CD14-positive monocyte (primary cell): Measurements from ENCODE around the gene NUP188. TPM values are rescaled to one million over a fixed set of nuclear protein-coding genes. Genes with fewer than 3 reads are reported as not detected.

Source experiments
- DNase-seq, 3 donors: peaks; one replicate each; pipeline ENCODE4 v3.0.0-alpha.2; 2011 to 2022
- H2AFZ ChIP-seq: 2 replicates; pipeline ENCODE4 v1.6.0; 2012; ENCODE audit warnings: mild to moderate bottlenecking, low read depth, low read length, inconsistent platforms; ENCODE audit not compliant: insufficient read depth, poor library complexity, severe bottlenecking
- H3K27ac ChIP-seq, 2 donors: 1 replicate in 1 of 2; 2 replicates in 1 of 2; pipeline ENCODE4 v1.5.1; 2012 to 2013; ENCODE audit warnings: low read length in 2 of 2, control low read depth in 1 of 2, inconsistent platforms in 1 of 2, low read depth in 1 of 2, mild to moderate bottlenecking in 1 of 2
- H3K27me3 ChIP-seq, 2 donors: one replicate each; pipeline versions ENCODE4 v1.6.0 to v1.6.1; 2011 to 2013; ENCODE audit warnings: low read length in 2 of 2; ENCODE audit not compliant: control insufficient read depth in 2 of 2, insufficient read depth in 2 of 2
- H3K36me3 ChIP-seq, 2 donors: replicated peaks in 1 of 2; 1 replicate in 1 of 2; 2 replicates in 1 of 2; pipeline versions ENCODE4 v1.5.1 to v1.6.1; 2012 to 2013; ENCODE audit warnings: low read length in 2 of 2, control low read depth in 1 of 2, inconsistent platforms in 1 of 2, mild to moderate bottlenecking in 1 of 2; ENCODE audit not compliant: insufficient read depth in 2 of 2, control insufficient read depth in 1 of 2
- H3K4me1 ChIP-seq, 2 donors: 1 replicate in 1 of 2; 2 replicates in 1 of 2; pipeline versions ENCODE4 v1.5.1 to v1.6.1; 2012 to 2013; ENCODE audit warnings: low read length in 2 of 2, control low read depth in 1 of 2, inconsistent platforms in 1 of 2, mild to moderate bottlenecking in 1 of 2, moderate library complexity in 1 of 2; ENCODE audit not compliant: insufficient read depth in 2 of 2, control insufficient read depth in 1 of 2
- H3K4me2 ChIP-seq: replicated peaks from 2 replicates; pipeline ENCODE3; 2012; ENCODE audit warnings: low read length, moderate library complexity, mild to moderate bottlenecking; ENCODE audit not compliant: poor library complexity, severe bottlenecking; ENCODE audit errors: extremely low read depth
- H3K4me3 ChIP-seq, 3 experiments: fragments of 200-600 bp in 1 of 3; sonication (generic) in 1 of 3; replicated peaks in 1 of 3; 1 replicate in 2 of 3; 2 replicates in 1 of 3; pipeline ENCODE4 v1.5.1; 2011 to 2013; ENCODE audit warnings: low read length in 3 of 3, mild to moderate bottlenecking in 3 of 3, control low read depth in 2 of 3, low read depth in 2 of 3, inconsistent platforms in 1 of 3, moderate library complexity in 1 of 3
- H3K79me2 ChIP-seq: 2 replicates; pipeline ENCODE4 v1.6.0; 2012; ENCODE audit warnings: mild to moderate bottlenecking, control low read depth, inconsistent platforms, low read length, moderate library complexity; ENCODE audit not compliant: insufficient read depth
- H3K9ac ChIP-seq: 2 replicates; pipeline ENCODE4 v1.6.0; 2017; ENCODE audit warnings: low read length, mild to moderate bottlenecking; ENCODE audit not compliant: insufficient read depth, poor library complexity, severe bottlenecking
- H3K9me3 ChIP-seq, 2 donors: replicated peaks in 1 of 2; 1 replicate in 1 of 2; 2 replicates in 1 of 2; pipeline versions ENCODE4 v1.5.1 to v1.6.1; 2012 to 2013; ENCODE audit warnings: low read length in 2 of 2, control low read depth in 1 of 2; ENCODE audit not compliant: control insufficient read depth in 1 of 2, insufficient read depth in 1 of 2
- H4K20me1 ChIP-seq: 2 replicates; pipeline ENCODE4 v1.6.0; 2012; ENCODE audit warnings: mild to moderate bottlenecking, low read length, control low read depth, moderate library complexity; ENCODE audit not compliant: insufficient read depth
- H3K27ac Mint-ChIP-seq, 7 donors: one replicate each; pipeline ENCODE4 v1.8.0; 2020; ENCODE audit warnings: mild to moderate bottlenecking in 7 of 7, mixed read lengths in 7 of 7, moderate library complexity in 6 of 7, inconsistent platforms in 2 of 7
- H3K27me3 Mint-ChIP-seq, 3 donors: one replicate each; pipeline ENCODE4 v1.8.0; 2021 to 2022; ENCODE audit warnings: low read depth in 3 of 3, mild to moderate bottlenecking in 3 of 3, mixed read lengths in 3 of 3, moderate library complexity in 3 of 3, inconsistent platforms in 1 of 3
- H3K36me3 Mint-ChIP-seq, 2 donors: one replicate each; pipeline ENCODE4 v1.8.0; 2020; ENCODE audit warnings: mixed read lengths in 2 of 2, inconsistent platforms in 1 of 2, mild to moderate bottlenecking in 1 of 2
- H3K4me1 Mint-ChIP-seq: one replicate; pipeline ENCODE4 v1.8.0; 2020; ENCODE audit warnings: mild to moderate bottlenecking, mixed read lengths
- H3K4me3 Mint-ChIP-seq, 2 donors: one replicate each; pipeline ENCODE4 v1.8.0; 2020; ENCODE audit warnings: mild to moderate bottlenecking in 2 of 2, mixed read lengths in 2 of 2, moderate library complexity in 1 of 2
- H3K9me3 Mint-ChIP-seq, 7 donors: one replicate each; pipeline ENCODE4 v1.8.0; 2020 to 2022; ENCODE audit warnings: mixed read lengths in 7 of 7, mild to moderate bottlenecking in 6 of 7, moderate library complexity in 6 of 7, inconsistent platforms in 2 of 7
- CTCF ChIP-seq: fragments of 200-600 bp; IDR thresholded peaks from one replicate; pipeline ENCODE4 v1.8.0; 2022; ENCODE audit warnings: antibody characterized with exemption, mild to moderate bottlenecking
- WGBS: methylation state at CpG from one replicate; pipeline ENCODE4 v1.1.5; 2013; ENCODE audit warnings: missing lambda C conversion rate; ENCODE audit not compliant: insufficient coverage; 5-methylcytosine and 5-hydroxymethylcytosine counted together
- intact Hi-C, 2 donors: fragments of 100-400 bp; cut with micrococcal nuclease; formaldehyde crosslinking; loops; one replicate each; pipeline versions ENCODE4 v1.15.0 to v1.15.1; 2023
- polyA plus RNA-seq, 3 donors: library from polyadenylated mRNA; depleted of rRNA in 1 of 3; unstranded in 2 of 3; stranded (reverse) in 1 of 3; fragments of 300-500 nt in 2 of 3; fragments of >200 nt in 1 of 3; fragmentation: Illumina TruSeq in 2 of 3; gene quantifications; 1 replicate in 2 of 3; 2 replicates in 1 of 3; pipeline ENCODE4 v1.2.3, GENCODE V29; 2012 to 2021

The NUP188 gene
- polyA plus RNA-seq, 3 donors: 10.5 to 28.2 (median 17.2) TPM

DNA sequence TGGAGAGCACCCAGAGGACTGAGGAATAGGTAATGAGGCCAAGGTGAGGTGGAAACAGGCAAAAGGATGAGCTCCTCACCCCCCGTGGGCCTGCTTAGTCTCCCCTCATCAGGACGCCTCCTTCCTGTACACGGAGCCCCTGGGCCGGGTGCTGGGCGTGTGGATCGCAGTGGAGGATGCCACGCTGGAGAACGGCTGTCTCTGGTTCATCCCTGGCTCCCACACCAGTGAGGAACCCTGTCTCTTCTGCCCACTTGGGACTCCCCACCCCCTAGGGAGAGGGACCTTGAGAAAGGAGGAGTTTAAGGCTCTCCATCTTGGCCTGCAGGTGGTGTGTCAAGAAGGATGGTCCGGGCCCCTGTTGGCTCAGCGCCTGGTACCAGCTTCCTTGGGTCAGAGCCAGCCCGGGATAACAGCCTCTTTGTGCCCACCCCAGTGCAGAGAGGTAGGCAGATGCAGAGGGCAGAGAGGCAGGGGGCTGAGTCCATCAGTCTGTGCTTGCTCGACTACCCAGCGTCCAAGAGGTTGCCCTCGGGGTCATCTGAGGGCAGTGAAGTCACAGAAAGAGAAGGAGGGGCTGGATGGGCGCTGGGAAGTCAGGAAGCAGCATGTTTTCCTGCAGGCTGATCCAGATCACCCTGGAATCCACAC, 7.1 kb upstream of the NUP188 start:
- Histone ChIP-seq H3K36me3 (no peaks in the 10 kb centered on the region), H3K9me3 (no peaks in the 10 kb centered on the region), H4K20me1 (no peaks in the 10 kb centered on the region), H3K9ac (no peak overlapping the region), H3K79me2 (no peaks in the 10 kb centered on the region), H2AFZ (no peak overlapping the region), H3K4me1 (no peaks in the 10 kb centered on the region), H3K27ac (no peak overlapping the region), H3K4me2 (no peak overlapping the region), H3K27me3 (no peaks in the 10 kb centered on the region), H3K4me3 (no peak overlapping the region)
- H3K4me1 Mint-ChIP-seq: no peaks in the 10 kb centered on the region
- no peaks in the 10 kb centered on the region for H3K36me3 Mint-ChIP-seq
- 90% methylated on average over 7 of the region's 15 CpGs for WGBS
- no peak overlapping the region for H3K27ac Mint-ChIP-seq
- intact Hi-C loops: loop anchor here in 1 of 2 donors (10.0 kb wide), 2 partner anchors 56 to 216 kb away; partner anchors contain the start of genes KYAT1, LRRC8A and ZDHHC12
- TF ChIP-seq CTCF: no peak
- peaks cover 0 to 3% (median 2%) of the 10 kb centered on the region in 3 donors for H3K27me3 Mint-ChIP-seq
- DNase-seq: no peak
- H3K4me3 Mint-ChIP-seq: no peak overlapping the region
- H3K9me3 Mint-ChIP-seq: peaks cover 0 to 2% (median 0%) of the 10 kb centered on the region in 7 donors

DNA sequence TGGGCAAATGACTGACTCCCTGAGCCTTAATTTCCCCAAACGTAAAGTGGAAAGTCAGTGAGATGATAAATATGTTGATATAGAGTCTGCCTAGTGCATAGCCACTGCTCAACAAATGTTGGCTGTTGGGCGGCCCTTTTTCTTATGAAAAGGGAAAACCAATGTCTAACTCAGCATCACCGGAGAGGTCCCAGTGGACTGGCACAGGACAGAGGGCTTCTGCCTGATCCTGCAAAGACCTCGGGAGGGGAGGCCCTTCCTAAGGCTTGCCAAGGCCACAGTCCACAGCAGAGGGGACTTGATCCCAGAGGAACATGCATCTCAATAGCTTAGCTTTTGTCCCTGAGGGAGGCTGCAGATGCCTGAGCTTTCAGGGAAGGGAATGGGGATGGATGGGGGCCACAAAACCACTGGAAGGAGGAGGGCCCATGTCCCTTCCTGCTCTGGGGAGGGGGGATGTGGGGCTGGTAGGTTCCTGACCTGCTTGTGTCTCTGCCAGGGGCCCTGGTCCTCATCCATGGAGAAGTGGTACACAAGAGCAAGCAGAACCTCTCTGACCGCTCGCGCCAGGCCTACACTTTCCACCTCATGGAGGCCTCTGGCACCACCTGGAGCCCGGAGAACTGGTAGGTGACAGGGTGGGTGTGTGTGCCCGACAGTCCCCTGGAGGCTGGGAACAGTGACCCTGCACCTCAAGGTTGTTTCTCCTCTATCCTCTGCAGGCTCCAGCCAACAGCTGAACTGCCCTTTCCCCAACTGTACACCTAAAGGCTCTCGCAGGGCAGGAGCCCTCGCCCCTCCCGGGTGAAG, 6.3 kb upstream of the NUP188 start:
- Histone ChIP-seq H3K4me1 (peaks cover 0 to 2% of the 10 kb centered on the region in 2 donors), H3K27me3 (no peaks in the 10 kb centered on the region), H3K9ac (no peak overlapping the region), H3K36me3 (no peaks in the 10 kb centered on the region), H2AFZ (no peak overlapping the region), H3K27ac (no peak overlapping the region), H3K9me3 (no peaks in the 10 kb centered on the region), H3K4me2 (no peak overlapping the region), H4K20me1 (no peaks in the 10 kb centered on the region), H3K79me2 (peaks cover 1% of the 10 kb centered on the region), H3K4me3 (no peak overlapping the region)
- 99% methylated on average over 6 of the region's 12 CpGs for WGBS
- DNase-seq: no peak
- peaks cover 0 to 2% (median 0%) of the 10 kb centered on the region in 7 donors for H3K9me3 Mint-ChIP-seq
- TF ChIP-seq CTCF: no peak
- intact Hi-C loops: loop anchor here in 1 of 2 donors (10.0 kb wide), 2 partner anchors 56 to 216 kb away; partner anchors contain the start of genes KYAT1, LRRC8A and ZDHHC12
- H3K4me1 Mint-ChIP-seq: peaks cover 2% of the 10 kb centered on the region
- H3K27me3 Mint-ChIP-seq: peaks cover 0 to 4% (median 2%) of the 10 kb centered on the region in 3 donors
- no peak overlapping the region for H3K4me3 Mint-ChIP-seq
- peaks cover 6 to 7% of the 10 kb centered on the region in 2 donors for H3K36me3 Mint-ChIP-seq
- no peak overlapping the region for H3K27ac Mint-ChIP-seq
